Measurements from ENCODE around the gene PCSK7.
A peak's percentile ranks its signal among the peaks of the same experiment; 100 is the strongest.

PCSK7 gene

DNA sequence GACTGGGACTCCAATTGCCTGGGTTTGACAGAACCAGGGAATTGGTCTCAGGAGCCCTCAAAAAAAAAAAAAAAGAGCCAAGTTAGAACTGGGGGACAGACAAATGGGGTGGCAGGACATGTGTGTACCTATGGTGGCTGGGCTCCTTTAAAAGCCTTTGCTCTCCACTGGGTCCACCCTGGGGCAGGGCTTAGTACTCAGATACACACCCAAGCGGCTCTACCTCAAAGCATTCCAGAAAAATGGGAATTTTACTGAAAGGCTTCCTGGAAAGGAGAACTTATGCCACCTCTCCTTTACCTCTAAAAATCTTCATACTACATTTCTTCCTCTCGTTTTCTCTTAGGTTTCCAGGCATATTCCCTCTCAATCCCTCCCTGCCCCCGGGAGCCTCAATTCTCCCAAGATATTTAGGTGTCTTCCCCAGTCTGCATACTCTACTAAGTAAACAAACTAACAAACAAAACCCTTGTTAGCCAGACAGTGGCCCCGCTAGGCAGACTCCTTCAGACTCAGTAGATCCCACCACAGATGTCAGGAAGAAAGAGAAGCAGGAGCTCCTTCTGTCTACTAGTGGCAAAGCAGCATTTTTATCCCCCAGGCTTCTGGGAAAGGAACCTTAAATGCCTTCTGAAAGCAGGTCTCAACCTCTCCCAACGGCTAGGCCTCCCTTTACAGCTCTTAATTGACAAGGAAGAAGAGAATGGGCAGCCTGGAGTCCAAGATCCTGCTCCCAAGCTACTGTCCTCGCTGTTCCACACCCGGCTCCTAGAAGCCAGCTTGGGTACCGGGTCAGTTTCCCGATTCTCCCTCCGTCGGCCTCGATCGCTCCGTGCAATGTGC, 653 bp downstream of the PCSK7 start:
- no peak for FAIRE-seq

DNA sequence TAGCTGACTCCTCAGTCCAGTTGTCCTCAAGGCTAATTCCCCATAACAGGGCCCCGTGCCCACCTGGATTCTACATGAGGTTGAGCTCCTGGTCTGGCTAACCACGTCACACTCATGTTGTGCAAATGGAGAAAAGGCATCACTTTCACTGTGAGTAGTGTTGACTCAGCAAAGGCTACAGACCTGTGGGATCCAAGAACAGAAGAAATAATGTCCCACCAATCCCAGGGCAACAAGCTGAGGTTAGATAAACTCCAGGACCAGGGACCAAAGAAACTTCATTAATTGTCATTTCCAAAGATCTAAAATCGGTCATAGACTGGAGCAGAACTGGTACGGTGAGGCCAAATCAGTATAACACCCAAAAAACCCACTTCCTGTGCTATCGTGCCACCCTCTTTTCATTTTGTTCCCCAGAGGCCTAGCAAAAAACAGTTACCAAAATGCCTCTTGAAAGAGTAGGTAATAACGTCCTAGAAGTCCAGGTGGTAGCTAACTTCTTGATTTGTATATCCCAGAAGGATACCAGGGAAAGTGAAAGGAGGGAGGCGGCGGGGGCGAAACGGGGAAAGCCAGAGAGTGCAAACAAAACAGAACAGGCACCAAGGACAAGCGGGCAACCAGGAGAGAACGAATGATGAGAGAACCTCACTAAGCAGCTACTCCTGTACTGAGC, 1.4 kb downstream of the PCSK7 start:
- FAIRE-seq: no peak

More for the DNA sequence above, 653 bp downstream of the PCSK7 start:
- no peak for DNase-seq (ENCODE audit: low spot score)

DNA sequence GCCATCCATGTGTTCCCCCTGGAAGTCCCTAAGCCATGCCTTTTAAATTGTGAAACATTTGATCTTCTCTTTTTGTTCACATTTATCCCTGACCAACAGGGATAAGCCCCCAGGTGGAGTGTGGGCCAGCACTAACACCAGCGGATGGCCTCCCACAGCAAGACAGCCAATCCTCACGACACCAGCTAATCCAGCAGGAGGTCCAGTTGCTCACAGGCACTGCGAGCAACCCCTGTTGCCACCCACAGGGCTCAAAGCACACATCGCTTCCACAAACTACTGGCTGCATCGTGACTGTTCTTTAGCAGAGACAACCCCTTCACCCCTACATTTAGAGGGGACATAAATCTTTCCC, 2.0 kb downstream of the PCSK7 start:
- FAIRE-seq: no peak
- no peak for DNase-seq (ENCODE audit: low spot score)

More for the DNA sequence above, 1.4 kb downstream of the PCSK7 start:
- no peak for DNase-seq (ENCODE audit: low spot score)

DNA sequence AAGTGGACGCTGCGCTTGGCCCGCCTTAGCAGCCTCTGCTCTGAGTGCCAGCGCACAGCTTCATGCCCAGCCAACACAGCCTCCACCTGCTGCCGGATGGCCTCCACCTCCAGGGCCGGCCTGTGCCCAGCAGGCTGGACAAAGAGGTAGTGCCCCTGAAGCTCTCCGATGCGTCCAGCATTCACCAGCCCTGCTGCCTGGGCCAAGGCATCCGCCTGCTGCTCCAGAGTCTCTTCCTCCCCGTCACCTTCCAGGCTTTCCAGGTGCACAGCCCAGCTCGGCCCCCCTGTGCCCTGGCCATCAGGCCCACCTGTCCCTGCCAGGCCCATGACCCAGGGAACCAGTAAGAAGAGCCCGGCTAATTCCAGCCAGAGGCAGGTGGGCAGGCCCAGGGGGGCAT, 2.5 kb downstream of the PCSK7 start:
- DNase-seq (ENCODE audit: low spot score): no peak
- FAIRE-seq: no peak

DNA sequence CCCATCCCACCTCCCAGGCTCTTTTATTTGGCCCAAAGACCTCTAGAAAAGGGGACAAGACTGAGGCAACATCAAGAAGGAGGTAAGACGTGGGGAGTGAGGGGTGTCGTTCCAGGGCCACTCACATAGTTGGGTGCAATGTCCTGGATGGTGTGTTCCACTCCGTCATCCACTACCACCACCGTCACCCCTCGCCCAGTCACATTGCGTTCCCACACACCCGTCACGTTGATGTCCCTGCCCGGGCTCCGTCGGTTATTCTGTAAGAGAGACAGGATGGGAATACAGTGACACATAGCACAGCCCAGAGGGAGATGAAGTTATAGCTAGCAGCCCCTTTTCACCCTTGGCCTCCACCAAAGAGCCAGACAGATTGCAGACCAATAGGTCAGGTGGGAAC, 3.8 kb downstream of the PCSK7 start:
- no peak for DNase-seq (ENCODE audit: low spot score)
- no peak for FAIRE-seq

DNA sequence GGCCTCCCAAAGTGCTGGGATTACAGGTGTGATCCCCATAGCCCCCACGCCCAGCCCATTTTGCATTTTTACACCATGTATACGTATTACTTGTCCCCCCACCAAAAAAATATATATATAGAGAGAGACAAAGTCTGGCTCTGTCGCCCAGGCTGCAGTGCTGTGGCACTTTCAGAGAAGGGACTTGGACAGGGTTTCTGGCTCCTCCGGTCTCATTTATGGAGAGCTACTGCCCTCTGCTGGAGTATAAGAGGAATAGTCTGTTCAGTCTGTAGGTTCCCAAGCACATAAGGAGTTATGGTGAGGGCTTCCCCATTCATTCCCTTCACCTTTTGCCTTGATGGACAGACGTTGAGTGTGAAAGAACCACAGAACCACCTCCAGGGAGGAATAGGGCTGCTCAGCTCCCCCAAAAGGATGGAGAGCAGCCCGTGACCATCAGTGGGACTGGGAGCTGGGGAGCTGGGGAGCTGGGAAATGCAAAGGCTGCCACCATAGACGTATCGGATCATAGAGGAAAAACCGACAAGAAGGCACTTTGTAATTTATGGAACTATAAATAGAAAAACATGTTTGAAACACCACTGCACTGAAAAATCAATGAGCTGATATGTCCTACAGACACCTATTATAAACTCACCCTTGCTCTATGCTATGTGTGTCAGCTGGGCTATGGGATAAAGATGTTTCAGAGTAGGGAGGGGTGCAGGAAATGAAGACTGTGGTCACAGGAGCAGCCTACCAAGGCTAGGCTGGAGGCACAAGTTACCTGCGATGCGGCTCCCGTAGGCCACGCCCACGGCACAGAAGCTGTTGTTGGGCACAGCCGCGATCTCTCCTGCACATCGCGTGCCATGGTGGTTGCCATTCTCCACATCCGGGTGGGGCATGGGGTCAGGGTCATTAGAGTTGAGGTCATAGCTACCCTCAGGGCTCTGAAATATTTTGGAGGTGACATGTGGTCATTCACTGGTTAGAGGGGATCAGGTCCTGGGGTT, 5.2 kb downstream of the PCSK7 start:
- no peak for FAIRE-seq
- DNase-seq (ENCODE audit: low spot score): peak; percentile 56

DNA sequence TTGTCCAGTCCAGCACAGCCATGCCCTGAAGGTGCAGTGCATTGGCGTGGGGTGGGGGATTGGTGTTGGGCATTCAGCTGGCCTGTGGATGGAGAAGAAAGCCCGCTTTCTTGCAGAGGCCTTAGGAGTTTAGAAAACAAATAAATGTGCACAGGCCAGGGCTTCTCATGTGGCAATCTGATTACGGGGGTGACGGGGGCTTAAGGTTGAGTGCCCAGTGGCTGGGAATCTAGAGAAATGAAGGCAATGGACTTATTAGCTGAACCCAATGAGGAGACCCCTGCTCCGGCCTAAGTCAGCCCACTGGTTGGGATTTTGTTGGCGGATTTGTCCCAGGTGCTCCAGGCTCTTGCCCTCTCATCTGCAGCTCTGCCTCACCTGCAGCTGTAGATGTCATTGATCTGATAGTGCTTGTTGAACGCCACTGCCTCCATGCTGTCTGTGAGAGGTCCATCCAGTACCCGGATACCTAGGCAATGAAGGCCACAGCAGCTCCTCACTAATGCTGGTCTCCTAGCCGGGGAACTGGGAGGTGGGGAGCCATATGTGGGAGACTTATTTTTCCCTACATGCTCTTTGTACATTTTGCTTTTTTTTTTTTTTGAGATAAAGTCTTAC, 6.2 kb downstream of the PCSK7 start:
- FAIRE-seq (no peak), DNase-seq (ENCODE audit: low spot score) (no peak)

DNA sequence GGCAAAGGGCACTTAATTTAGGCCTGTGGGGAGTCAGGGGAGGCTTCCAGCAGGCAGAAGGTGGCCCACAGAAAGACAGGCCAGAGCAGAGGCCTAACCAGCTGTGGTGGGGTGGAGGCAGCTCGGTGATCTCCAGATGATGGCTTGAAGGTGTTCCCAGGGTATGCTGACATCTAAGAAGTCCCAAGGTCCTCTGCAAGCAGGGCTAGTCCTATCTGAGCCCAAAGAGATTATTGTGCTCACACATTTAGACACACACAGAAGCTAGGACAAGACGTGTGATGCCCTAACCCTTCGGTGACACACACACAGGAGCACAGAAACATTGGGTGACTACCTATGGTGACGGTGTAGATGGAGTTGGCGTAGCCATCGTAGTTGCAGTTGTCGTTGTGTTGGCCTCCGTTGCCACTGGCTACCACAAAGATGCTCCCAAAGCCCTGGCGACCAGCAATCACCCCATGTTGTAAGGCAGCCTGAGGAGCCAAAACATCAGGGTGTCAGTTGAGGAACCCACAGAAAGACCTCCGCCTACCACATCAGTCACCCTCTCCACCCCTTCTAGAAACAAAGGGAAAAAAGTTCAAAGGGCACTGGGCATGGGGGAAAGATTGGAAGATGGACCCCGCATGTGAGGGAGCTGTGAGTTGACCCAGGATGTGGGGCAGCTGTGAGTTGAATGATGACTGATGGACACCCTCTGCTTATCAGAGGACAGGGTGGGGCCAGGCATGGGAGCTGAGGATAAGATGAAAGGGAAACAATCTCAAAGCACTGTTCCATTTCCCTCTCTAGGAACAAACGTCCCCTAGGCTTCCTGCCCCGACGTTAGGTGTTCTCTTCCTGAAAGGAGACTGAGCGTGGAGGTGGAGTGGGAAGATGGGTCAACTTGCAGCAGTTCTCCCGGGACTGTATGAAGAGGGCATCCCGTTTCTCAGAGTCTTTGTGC, 7.9 kb downstream of the PCSK7 start:
- no peak for FAIRE-seq

DNA sequence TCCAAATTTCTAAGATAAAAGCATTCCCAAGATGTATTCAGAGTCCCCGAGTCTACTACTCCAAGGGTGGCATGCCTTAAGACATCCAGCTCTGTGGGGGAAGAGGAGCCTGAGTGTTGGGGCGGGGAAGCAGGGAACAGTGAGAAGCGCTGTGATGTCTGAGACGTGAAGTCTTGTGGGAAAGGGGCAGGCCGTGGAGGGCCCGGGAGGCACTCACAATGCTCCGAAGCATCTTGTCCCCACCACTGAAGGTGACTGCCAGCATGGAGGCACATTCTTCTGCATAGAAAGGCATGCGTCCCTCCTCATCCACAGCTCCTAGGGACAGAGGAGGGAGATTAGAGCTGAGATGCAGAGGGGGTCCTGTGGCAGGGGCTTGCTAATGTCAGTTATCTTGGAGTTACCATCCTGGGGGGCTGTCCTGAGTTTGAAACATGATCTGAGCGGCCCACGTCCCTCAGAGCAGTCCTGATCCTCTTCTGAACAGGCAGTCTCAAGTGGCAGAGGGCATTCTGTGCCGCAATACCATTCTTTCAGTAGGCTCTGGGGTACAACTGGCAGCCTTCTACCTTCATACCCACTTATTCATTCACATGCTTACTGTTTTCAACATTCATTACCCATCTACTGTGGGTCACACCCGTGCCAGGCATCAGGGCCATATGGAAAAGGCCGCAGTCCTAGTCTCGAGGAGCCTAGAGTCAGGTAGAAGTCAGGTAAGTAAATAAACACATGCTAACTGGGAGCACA, 8.7 kb downstream of the PCSK7 start:
- FAIRE-seq (no peak), DNase-seq (ENCODE audit: low spot score) (no peak)

More for the DNA sequence above, 7.9 kb downstream of the PCSK7 start:
- DNase-seq (ENCODE audit: low spot score): no peak

DNA sequence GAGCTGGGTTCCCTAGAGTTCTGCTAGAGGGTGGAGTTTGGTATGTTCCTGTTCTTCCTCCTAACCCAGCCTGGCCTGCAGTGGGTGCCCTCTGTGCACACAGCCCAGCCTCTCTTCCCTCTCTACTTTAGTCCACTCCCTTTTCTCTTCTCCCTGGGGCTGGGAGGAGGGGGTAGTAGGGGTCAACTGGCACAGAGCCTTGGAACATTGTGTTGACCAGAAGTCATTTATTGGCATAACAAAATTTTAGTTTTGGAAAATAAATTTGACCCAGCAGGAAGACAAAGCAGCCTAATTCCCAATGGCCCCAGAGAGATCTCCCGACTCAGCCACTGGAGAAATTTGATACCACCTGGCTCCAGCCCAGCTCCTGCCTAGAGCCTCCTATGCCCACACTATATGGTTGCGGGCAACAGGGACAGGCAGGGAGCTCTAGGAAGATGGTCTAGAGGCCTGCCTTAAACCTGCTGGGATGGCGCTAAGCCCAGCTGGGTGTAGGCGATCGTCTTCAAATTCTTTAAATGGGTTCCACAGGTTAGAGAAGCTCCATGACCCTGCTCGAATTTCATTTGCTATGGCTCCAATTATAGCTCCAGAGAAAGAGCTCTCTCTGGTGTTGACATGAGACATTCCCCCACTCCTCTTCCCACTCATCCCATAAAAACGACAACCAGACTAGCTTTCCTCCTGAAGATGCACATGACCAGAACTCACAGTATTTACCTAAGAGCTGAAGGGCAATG, 9.9 kb downstream of the PCSK7 start:
- no peak for FAIRE-seq
- DNase-seq (ENCODE audit: low spot score): no peak

DNA sequence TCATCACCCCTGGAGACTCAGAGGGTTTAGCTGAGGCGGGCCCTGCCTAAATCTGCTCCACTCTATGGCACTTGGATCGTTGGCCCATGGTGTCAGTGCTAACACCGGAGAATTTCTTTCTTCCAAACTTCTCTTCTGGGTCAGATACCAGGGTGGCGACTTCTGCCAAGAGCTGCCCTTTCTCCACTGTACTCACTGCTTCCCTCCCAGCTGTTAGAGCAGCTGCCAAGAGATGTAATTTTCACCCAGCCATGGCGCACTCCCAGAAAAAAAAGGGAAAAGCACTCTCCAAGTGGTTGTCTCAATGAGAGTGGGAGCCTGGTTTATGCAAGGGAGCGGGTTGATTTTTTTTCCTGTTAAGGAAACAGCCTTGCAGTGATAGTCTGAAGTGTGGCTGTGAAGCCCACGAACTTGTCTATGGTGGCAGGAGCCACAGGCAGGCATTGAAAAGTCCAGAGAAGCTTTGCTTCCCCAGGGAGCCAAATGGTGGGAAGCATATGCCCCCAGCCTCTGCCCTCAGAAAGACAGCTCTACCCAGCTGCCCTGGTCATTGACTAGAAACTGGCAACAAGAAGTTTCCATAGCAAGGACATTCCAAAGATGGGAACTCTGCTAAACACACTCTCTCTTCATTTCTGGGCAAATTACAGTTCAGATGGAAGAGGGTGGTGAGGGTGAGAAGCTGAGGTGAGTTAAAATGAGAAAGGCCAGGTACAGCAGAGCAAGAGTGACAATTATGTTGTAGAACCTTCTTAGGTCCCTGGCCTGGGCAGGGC, 10.7 kb downstream of the PCSK7 start:
- FAIRE-seq: no peak
- DNase-seq (ENCODE audit: low spot score): no peak

DNA sequence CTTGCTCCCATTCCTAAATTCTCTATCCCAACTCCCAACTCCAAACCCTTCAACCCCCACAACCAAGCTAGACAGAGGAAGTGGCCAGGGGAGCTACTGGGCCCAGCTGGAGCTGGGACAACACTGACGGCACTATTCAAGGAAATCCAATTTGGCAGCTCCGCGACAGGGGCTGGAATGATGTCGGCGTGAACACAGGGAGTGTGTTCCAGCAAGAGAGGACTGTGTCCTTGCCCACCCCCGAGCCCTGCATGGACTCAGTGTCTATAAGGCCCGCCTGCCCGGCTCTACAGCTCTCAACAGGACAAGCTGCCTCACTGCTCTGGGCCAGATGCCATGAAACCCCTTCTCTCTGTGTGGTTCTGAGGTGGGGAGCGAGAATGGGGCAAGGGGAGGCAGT, 11.3 kb downstream of the PCSK7 start:
- no peak for FAIRE-seq

DNA sequence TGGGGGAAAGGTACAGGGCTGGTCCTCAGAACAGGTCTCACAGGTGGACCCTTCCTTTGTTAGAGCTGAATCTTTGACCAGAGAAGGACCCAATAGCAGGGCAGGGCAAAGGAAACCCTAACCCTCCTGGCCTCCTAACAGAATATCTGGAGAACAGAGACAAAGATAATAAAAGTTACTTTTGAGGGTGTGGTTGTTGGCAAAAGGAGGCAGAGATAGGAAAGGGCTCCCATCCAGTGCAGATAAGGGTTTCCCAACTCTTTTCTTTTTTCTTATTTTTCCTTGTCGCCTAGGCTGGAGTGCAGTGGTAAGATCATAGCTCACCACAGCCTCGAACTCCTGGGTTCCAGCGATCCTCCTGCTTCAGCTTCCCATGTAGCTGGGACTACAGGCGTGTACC, 11.9 kb downstream of the PCSK7 start:
- FAIRE-seq (no peak), DNase-seq (ENCODE audit: low spot score) (no peak)

More for the DNA sequence above, 11.3 kb downstream of the PCSK7 start:
- no peak for DNase-seq (ENCODE audit: low spot score)

DNA sequence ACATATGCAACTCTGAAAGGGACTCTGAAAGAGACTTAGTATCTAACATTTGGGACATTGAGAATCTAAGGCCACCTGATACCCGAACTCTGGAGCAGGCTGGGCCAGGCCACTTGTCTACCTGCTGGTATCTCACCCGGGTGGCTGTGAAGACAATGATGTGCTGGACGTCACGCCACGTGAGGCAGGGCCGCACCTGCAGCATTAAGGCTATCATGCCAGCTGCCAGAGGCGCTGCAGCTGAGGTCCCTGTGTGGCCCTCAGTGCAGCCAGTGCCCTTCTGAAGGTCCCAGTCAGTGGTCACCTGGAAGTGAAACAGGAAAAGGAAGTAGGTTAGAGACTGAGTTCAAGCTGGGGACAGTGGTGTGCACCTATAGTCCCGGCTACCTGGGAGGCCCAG, 12.4 kb downstream of the PCSK7 start:
- FAIRE-seq (no peak), DNase-seq (ENCODE audit: low spot score) (no peak)

DNA sequence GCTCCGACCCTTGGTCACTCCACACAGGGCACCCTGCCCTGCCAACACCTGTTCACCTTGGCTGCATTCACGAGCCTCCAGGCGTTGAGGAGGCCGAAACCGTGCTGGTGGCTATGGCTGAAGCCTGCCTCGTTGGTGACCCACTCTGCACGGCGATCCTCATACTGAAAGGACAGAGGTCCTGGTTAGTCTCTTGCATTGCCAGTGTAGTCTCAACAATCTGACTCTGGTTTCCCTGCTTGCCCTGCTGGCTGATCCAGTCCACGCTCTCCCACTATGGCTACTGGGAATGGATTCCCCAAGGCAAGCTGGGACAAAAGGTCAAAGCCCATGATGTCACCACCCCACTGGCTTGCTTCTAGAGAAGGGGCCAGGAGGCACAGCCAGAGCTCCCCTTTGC, 12.9 kb downstream of the PCSK7 start:
- FAIRE-seq (no peak), DNase-seq (ENCODE audit: low spot score) (no peak)

DNA sequence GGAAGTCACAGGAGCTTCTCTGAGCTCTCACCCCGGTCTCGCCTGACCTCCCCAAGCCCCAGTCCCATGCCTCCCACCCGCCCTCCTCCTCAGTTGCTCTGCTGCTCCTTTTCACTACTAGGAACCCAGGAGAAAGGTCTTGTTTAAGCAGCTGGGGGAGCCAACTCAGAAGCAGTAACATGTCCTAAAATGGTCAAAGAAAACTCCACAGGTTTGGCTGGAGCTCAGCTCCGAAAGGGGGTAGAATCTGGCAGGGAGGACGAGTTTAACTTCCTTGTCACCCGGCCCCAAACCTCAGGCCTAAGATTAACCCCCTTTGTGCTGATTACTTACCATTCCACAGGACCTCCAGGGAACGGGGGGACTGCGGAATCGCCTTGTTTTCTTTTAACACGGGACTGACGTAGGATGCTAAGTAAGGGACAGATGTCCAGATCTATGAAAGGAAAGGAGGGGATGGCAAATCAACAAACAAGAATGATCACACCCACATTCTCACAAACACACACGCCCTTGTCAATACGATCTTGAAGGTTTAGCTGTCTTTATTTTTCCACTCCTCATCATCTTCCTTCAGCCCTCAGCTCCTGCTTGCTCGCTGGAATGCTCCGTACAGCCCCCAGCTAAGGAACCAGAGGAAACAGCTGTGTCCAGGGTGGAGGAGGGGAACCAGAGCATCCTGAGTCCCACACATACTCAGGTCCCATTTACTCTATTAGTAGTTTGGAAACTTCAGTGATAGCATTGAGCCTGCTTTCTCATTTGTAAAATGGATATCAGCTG, 13.5 kb downstream of the PCSK7 start:
- no peak for FAIRE-seq
- no peak for DNase-seq (ENCODE audit: low spot score)
